PFSK-1 (cell line): ENCODE measurements around the gene SDF2L1.

Experiments used
- FOXP2 ChIP-seq: optimal IDR thresholded peaks from 2 replicates; pipeline ENCODE3; 2011; ENCODE audit warnings: borderline replicate concordance, control low read depth, inconsistent platforms; ENCODE audit not compliant: insufficient read depth; ENCODE audit errors: extremely low read length, extremely low read depth
- POLR2AphosphoS5 ChIP-seq: IDR thresholded peaks from 2 replicates; pipeline ENCODE4 v1.6.1; 2012; ENCODE audit warnings: low read depth, mild to moderate bottlenecking, control low read depth, low read length, moderate library complexity
- SIN3A ChIP-seq: IDR thresholded peaks from 2 replicates; pipeline ENCODE4 v1.6.1; 2012; ENCODE audit warnings: mild to moderate bottlenecking, low read length, moderate library complexity, borderline replicate concordance; ENCODE audit not compliant: insufficient read depth
- TAF1 ChIP-seq: IDR thresholded peaks from 2 replicates; pipeline ENCODE4 v1.6.1; 2012; ENCODE audit warnings: low read length, control low read depth, borderline replicate concordance; ENCODE audit not compliant: insufficient read depth
- TF ChIP-seq, protein P1 (sequence below), 2 experiments: IDR thresholded peaks; 2 replicates each; pipeline versions ENCODE4 v1.6.1 to v1.8.0; 2011 to 2012; ENCODE audit warnings: low read depth in 2 of 2, low read length in 2 of 2, control low read depth in 1 of 2, inconsistent platforms in 1 of 2, mild to moderate bottlenecking in 1 of 2, moderate library complexity in 1 of 2; ENCODE audit not compliant: insufficient read depth in 1 of 2

GRCh38 chr22:21603973-21604372 lies 38.1 kb upstream of the SDF2L1 start:
- TF ChIP-seq, protein P1, sequence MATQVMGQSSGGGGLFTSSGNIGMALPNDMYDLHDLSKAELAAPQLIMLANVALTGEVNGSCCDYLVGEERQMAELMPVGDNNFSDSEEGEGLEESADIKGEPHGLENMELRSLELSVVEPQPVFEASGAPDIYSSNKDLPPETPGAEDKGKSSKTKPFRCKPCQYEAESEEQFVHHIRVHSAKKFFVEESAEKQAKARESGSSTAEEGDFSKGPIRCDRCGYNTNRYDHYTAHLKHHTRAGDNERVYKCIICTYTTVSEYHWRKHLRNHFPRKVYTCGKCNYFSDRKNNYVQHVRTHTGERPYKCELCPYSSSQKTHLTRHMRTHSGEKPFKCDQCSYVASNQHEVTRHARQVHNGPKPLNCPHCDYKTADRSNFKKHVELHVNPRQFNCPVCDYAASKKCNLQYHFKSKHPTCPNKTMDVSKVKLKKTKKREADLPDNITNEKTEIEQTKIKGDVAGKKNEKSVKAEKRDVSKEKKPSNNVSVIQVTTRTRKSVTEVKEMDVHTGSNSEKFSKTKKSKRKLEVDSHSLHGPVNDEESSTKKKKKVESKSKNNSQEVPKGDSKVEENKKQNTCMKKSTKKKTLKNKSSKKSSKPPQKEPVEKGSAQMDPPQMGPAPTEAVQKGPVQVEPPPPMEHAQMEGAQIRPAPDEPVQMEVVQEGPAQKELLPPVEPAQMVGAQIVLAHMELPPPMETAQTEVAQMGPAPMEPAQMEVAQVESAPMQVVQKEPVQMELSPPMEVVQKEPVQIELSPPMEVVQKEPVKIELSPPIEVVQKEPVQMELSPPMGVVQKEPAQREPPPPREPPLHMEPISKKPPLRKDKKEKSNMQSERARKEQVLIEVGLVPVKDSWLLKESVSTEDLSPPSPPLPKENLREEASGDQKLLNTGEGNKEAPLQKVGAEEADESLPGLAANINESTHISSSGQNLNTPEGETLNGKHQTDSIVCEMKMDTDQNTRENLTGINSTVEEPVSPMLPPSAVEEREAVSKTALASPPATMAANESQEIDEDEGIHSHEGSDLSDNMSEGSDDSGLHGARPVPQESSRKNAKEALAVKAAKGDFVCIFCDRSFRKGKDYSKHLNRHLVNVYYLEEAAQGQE (IDR thresholded peaks at IDR 0.05; ENCODE audit: insufficient read depth in 1 of 2, low read depth in 2 of 2, low read length in 2 of 2), result no peak
- TF ChIP-seq SIN3A (no peak), POLR2AphosphoS5 (no peak), FOXP2 (no peak), TAF1 (no peak)
